GM18858 (cell line): ENCODE measurements around the gene OVOL2.

Experiments used
- ATAC-seq: cut with Tn5 transposase; IDR thresholded peaks from one replicate; pipeline ENCODE4 v1.9.1; 2021; ENCODE audit not compliant: unreplicated experiment

The OVOL2 gene

GRCh38 chr20:17992224-17992637, 65.5 kb downstream of the OVOL2 start:
- peak; percentile 52 for ATAC-seq

- no peak for ATAC-seq
Measured at GRCh38 chr20:17990278-17990972, 67.3 kb downstream of the OVOL2 start.

GRCh38 chr20:17987988-17988387, 69.7 kb downstream of the OVOL2 start:
- no peak for ATAC-seq

GRCh38 chr20:17985388-17986018, 72.2 kb downstream of the OVOL2 start:
- no peak for ATAC-seq

GRCh38 chr20:17976305-17976704, 81.4 kb downstream of the OVOL2 start:
- no peak for ATAC-seq
